EH (cell line): ENCODE data around the gene STS.
A peak's percentile ranks its signal among the peaks of the same experiment; 100 is the strongest.

Source experiments
- DNase-seq: peaks from one replicate; pipeline ENCODE4 v3.0.0-alpha.2; 2015; ENCODE audit warnings: low read depth

STS gene, protein sequence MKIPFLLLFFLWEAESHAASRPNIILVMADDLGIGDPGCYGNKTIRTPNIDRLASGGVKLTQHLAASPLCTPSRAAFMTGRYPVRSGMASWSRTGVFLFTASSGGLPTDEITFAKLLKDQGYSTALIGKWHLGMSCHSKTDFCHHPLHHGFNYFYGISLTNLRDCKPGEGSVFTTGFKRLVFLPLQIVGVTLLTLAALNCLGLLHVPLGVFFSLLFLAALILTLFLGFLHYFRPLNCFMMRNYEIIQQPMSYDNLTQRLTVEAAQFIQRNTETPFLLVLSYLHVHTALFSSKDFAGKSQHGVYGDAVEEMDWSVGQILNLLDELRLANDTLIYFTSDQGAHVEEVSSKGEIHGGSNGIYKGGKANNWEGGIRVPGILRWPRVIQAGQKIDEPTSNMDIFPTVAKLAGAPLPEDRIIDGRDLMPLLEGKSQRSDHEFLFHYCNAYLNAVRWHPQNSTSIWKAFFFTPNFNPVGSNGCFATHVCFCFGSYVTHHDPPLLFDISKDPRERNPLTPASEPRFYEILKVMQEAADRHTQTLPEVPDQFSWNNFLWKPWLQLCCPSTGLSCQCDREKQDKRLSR

GRCh38 chrX:7147413-7147977, at the start of gene STS:
Gene STS (plus strand): TSS chrX:7147712. CDS start chrX:7253200, 105,488 bp downstream.
- no peak for DNase-seq

- no peak for DNase-seq
These were observed 47.5 kb upstream of the STS start for GRCh38 chrX:7100022-7100421.

GRCh38 chrX:7102119-7102518, 45.4 kb upstream of the STS start:
- no peak for DNase-seq

DNA sequence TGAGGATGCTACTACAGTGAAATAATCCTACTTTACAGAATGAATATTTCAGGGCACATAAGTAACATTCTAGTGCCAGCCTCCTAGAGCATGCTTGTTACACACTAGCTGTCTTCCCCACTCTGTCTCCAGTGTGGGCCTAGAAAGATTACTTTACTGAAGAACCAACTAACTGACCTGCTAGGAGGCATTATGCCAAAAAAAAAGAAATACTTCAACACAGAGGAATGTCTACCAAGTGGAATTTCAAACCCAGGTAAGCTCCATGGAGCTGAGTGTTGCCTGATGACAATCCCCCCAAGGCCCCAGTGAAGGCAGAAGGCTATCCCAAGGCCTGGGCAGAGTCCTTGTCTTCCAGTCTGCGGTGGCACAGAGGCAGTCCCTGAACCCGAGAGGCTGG, 40.9 kb upstream of the STS start:
- no peak for DNase-seq

DNA sequence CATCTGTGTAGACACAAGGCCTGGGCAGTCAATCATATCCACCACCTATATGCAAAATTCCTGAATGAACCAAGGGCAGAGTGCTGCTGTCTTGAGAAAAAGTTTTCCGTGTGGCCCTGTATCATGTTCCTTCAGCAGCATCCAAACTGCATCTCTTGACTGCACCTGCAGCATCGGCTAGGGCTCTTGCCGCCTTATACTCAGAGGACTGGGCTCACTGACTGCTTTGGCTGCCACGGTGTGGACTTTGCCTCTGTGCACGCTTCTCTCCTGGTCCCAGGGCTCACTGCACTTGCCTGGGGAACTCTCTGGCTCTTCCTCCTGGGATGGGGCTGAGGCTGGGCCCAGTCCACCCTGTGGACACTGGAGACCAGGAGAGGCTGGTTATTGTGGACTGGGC, 39.5 kb upstream of the STS start:
- no peak for DNase-seq

- no peak for DNase-seq
These were observed 38.4 kb upstream of the STS start for GRCh38 chrX:7109049-7109531.

GRCh38 chrX:7109838-7110793, 37.4 kb upstream of the STS start:
- no peak for DNase-seq

GRCh38 chrX:7110821-7111276, 36.7 kb upstream of the STS start:
- peak; percentile 42 for DNase-seq

GRCh38 chrX:7111518-7111917, 36.0 kb upstream of the STS start:
- DNase-seq: no peak

DNA sequence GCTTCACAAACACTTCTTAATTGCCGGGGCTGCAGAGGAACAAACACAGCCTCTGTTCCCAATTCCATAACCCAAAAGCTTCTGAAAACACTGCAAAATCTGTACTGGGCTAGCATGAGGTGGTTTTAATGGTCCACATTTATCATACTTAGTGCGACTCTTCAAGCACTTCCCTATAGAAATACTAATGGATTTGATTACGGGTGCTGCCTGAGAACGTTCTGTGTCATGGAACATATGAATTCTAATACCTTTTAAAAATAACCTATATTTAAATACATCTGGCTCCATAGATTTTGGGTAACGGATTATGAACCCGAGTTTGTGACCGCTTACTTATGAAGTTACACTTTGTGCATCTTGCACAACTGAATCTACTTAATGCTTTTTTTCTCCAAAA, 35.4 kb upstream of the STS start:
- DNase-seq: no peak

- DNase-seq: no peak
These were observed 32.0 kb upstream of the STS start for GRCh38 chrX:7115557-7115956.

GRCh38 chrX:7116081-7116480, 31.4 kb upstream of the STS start:
- no peak for DNase-seq

DNA sequence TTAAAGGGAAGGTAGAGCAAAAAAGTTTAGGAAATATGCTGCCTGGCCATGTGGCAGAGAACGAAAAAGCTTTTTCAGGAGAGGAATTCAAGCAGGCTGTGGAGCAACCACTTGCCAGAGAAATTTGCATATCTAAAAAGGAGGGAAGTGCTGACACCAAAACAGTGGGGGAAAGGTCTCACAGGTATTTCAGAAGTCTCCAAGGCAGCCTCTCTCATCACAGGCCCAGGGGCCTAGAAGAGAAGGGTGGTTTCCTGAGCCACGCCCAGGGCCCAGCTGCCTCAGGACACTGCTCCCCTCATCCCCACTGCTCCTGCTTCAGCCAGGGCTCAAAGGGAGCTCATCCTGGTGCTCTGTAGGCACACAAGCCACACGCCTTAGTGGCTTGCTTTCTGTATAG, 29.9 kb upstream of the STS start:
- no peak for DNase-seq

GRCh38 chrX:7119950-7120877, 27.3 kb upstream of the STS start:
- DNase-seq: peak; percentile 46

GRCh38 chrX:7120878-7121219, 26.7 kb upstream of the STS start:
- peak; percentile 30 for DNase-seq

- no peak for DNase-seq
These were observed 20.5 kb upstream of the STS start for GRCh38 chrX:7127056-7127455.

GRCh38 chrX:7131621-7132020, 15.9 kb upstream of the STS start:
- DNase-seq: no peak

DNA sequence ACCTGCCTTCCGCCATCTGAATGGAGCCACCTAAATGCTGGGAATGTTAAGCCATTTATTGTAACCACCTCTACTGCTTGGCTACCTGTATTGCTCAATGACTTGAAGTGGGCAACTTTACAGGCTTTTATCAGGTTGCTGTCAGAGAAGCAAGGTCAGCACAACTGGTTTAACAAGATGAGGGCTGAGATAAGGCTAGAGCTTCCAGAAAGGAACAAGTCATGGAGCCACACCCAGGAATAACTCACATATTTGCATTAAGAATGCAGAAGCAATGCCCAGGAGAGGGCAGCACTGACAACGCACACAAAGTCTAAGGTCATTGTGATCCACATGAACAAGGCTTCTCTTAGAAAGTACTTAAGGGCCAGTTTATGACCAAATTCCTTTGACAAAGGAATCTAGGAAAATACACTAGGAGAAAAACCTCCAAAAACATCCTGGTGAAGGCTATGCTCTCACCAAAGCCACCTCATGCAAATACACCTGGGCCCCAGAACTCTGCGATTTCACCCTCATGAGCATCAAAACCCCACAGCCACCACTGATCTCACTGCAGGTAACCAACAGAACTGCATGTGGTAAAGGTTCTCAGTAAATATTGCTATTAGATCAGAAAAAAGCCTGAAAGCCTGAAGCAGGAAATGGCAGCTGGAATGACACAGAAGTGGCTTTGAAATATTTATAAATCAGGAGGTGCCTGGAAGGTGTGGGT, 15.0 kb upstream of the STS start:
- peak; percentile 87 for DNase-seq

DNA sequence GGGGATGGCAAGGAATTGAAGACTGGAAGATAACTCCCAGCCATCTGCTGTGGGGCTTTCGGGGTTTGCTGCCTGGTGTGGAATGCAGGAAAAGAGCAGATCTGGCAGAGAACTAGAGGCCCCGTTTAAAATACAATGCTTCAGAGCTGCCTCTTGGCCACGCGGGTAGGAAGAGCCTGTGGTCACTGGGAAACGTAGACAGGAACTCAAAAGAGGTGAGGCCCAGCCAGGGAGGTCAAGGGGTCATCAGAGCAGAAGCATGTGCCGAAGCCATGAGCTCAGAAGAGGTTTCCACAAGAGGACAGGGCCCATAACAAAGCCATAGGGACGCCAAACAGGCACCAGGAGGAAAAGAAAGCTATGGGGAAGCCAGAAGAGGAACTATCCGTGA, 14.5 kb upstream of the STS start:
- DNase-seq: peak; percentile 53

- DNase-seq: no peak
These were observed 12.5 kb upstream of the STS start for GRCh38 chrX:7134981-7135380.
